NOMO-1 treated with DMSO at 0.1 percent for 48 hours (cell line): ENCODE measurements around the gene MYH10.

Source experiments
- DNase-seq: peaks from one replicate; lab custom pipeline; 2025; ENCODE audit not compliant: unreplicated experiment; lab: John Stamatoyannopoulos, UW

Gene MYH10

GRCh38 chr17:8499614-8500013 lies 130.9 kb downstream of the MYH10 start:
- no peak for DNase-seq

GRCh38 chr17:8499171-8499570 lies 131.4 kb downstream of the MYH10 start:
- DNase-seq: no peak

- no peak for DNase-seq
These were observed 134.4 kb downstream of the MYH10 start for GRCh38 chr17:8496081-8496480.

- DNase-seq: no peak
These were observed 135.9 kb downstream of the MYH10 start for GRCh38 chr17:8494506-8495111.

GRCh38 chr17:8494021-8494420 lies 136.5 kb downstream of the MYH10 start:
- no peak for DNase-seq

- DNase-seq: no peak
These were observed 138.4 kb downstream of the MYH10 start for GRCh38 chr17:8492121-8492520.

GRCh38 chr17:8490256-8491023 lies 140.1 kb downstream of the MYH10 start:
- DNase-seq: no peak

GRCh38 chr17:8489841-8490240 lies 140.7 kb downstream of the MYH10 start:
- no peak for DNase-seq

GRCh38 chr17:8488901-8489300 lies 141.6 kb downstream of the MYH10 start:
- no peak for DNase-seq

- DNase-seq: no peak
These were observed 142.0 kb downstream of the MYH10 start for GRCh38 chr17:8488491-8488890.

- DNase-seq: no peak
These were observed 142.8 kb downstream of the MYH10 start for GRCh38 chr17:8487743-8488142.

GRCh38 chr17:8487130-8487645 lies 143.3 kb downstream of the MYH10 start:
- no peak for DNase-seq

GRCh38 chr17:8485491-8485890 lies 145.0 kb downstream of the MYH10 start:
- no peak for DNase-seq

- DNase-seq: no peak
These were observed 146.1 kb downstream of the MYH10 start for GRCh38 chr17:8484465-8484864.

- no peak for DNase-seq
These were observed 148.0 kb downstream of the MYH10 start for GRCh38 chr17:8482546-8482945.

GRCh38 chr17:8481703-8482102 lies 148.8 kb downstream of the MYH10 start:
- no peak for DNase-seq

GRCh38 chr17:8481089-8481488 lies 149.4 kb downstream of the MYH10 start:
- no peak for DNase-seq

- no peak for DNase-seq
These were observed 150.2 kb downstream of the MYH10 start for GRCh38 chr17:8480011-8480976.

- DNase-seq: no peak
These were observed 151.0 kb downstream of the MYH10 start for GRCh38 chr17:8479431-8479947.

- DNase-seq: no peak
These were observed 152.6 kb downstream of the MYH10 start for GRCh38 chr17:8477715-8478441.
